OCI-LY1 (cell line): Measurements from ENCODE around the gene PDGFRA.

Experiments used
- H2AFZ ChIP-seq: fragments of 200-600 bp; sonication (generic), shearing (Covaris generic); 2 replicates; pipeline ENCODE4 v1.6.0; 2014; ENCODE audit warnings: antibody characterized with exemption, mild to moderate bottlenecking, low read length
- H3F3A ChIP-seq: fragments of 200-600 bp; sonication (generic), shearing (Covaris generic); 2 replicates; pipeline ENCODE4 v1.6.0; 2014; ENCODE audit warnings: mild to moderate bottlenecking, antibody characterized with exemption, low read length, moderate library complexity; ENCODE audit not compliant: insufficient read depth
- H3K27ac ChIP-seq: fragments of 200-600 bp; sonication (generic); 2 replicates; pipeline ENCODE4 v1.5.1; 2014; ENCODE audit warnings: low read length, mixed run types, mild to moderate bottlenecking, low read depth; ENCODE audit not compliant: poor library complexity, severe bottlenecking
- H3K27me3 ChIP-seq: fragments of 200-600 bp; sonication (generic); 2 replicates; pipeline ENCODE4 v1.6.0; 2014; ENCODE audit warnings: antibody characterized with exemption, mild to moderate bottlenecking, low read length, moderate library complexity; ENCODE audit not compliant: insufficient read depth
- H3K36me3 ChIP-seq: fragments of 200-600 bp; sonication (generic); 2 replicates; pipeline ENCODE4 v1.6.1; 2014; ENCODE audit warnings: mild to moderate bottlenecking, antibody characterized with exemption, low read length, moderate library complexity, mixed read lengths; ENCODE audit not compliant: insufficient read depth
- H3K4me1 ChIP-seq: fragments of 200-600 bp; sonication (generic); 2 replicates; pipeline ENCODE4 v1.5.1; 2014; ENCODE audit warnings: mild to moderate bottlenecking, low read length, moderate library complexity; ENCODE audit not compliant: insufficient read depth, severe bottlenecking
- H3K4me2 ChIP-seq: fragments of 200-600 bp; sonication (generic), shearing (Covaris generic); 2 replicates; pipeline ENCODE4 v1.6.1; 2014; ENCODE audit warnings: low read length
- H3K4me3 ChIP-seq: fragments of 200-600 bp; sonication (generic); 2 replicates; pipeline ENCODE4 v1.5.1; 2014; ENCODE audit warnings: low read length, low read depth, mild to moderate bottlenecking, mixed read lengths; ENCODE audit not compliant: poor library complexity, severe bottlenecking
- H3K79me2 ChIP-seq: fragments of 200-600 bp; shearing (Covaris generic); 2 replicates; pipeline ENCODE4 v1.6.1; 2016; ENCODE audit warnings: mixed run types, low read length, mixed read lengths; ENCODE audit not compliant: insufficient read depth
- H3K9ac ChIP-seq: fragments of 200-600 bp; sonication (generic), shearing (Covaris generic); 2 replicates; pipeline ENCODE4 v1.6.1; 2014; ENCODE audit warnings: mild to moderate bottlenecking, low read length, mixed read lengths
- H3K9me2 ChIP-seq: fragments of 200-600 bp; sonication (generic), shearing (Covaris generic); 2 replicates; pipeline ENCODE4 v1.6.1; 2014; ENCODE audit warnings: low read depth, mild to moderate bottlenecking, low read length, mixed read lengths
- H3K9me3 ChIP-seq: fragments of 200-600 bp; shearing (Covaris generic); 2 replicates; pipeline ENCODE4 v1.6.1; 2014; ENCODE audit warnings: low read length, mixed read lengths
- H4K20me1 ChIP-seq: fragments of 200-600 bp; sonication (generic), shearing (Covaris generic); 2 replicates; pipeline ENCODE4 v1.6.0; 2016; ENCODE audit warnings: mild to moderate bottlenecking, low read length; ENCODE audit not compliant: insufficient read depth
- CTCF ChIP-seq: fragments of 200-600 bp; sonication (generic), shearing (Covaris generic); IDR thresholded peaks from 2 replicates; pipeline ENCODE4 v1.5.1; 2017; ENCODE audit warnings: mild to moderate bottlenecking, antibody characterized with exemption, low read length, moderate library complexity, mixed read lengths
- EZH2 ChIP-seq: fragments of 200-600 bp; sonication (generic), shearing (Covaris generic); IDR thresholded peaks from 2 replicates; pipeline ENCODE4 v1.8.0; 2017; ENCODE audit warnings: borderline replicate concordance, mixed run types, mild to moderate bottlenecking, antibody characterized with exemption, low read length, moderate library complexity, mixed read lengths

Gene PDGFRA

GRCh38 chr4:54189140-54189539, 40.0 kb upstream of the PDGFRA start:
- H3K4me1 ChIP-seq, result no peaks in the 10 kb centered on the region
- H3K79me2 ChIP-seq, result no peaks in the 10 kb centered on the region
- no peaks in the 10 kb centered on the region for H3K36me3 ChIP-seq
- H3F3A ChIP-seq, result no peaks in the 10 kb centered on the region
- H4K20me1 ChIP-seq, result no peaks in the 10 kb centered on the region
- H3K9ac ChIP-seq, result no peak overlapping the region
- H3K9me3 ChIP-seq, result no peaks in the 10 kb centered on the region
- H2AFZ ChIP-seq, result no peak overlapping the region
- no peak for TF ChIP-seq CTCF
- TF ChIP-seq EZH2, result no peak
- no peak overlapping the region for H3K4me2 ChIP-seq
- no peak overlapping the region for H3K27ac ChIP-seq
- H3K9me2 ChIP-seq, result no peaks in the 10 kb centered on the region
- no peaks in the 10 kb centered on the region for H3K27me3 ChIP-seq
- no peak overlapping the region for H3K4me3 ChIP-seq

GRCh38 chr4:54192811-54193210, 36.3 kb upstream of the PDGFRA start:
- no peaks in the 10 kb centered on the region for H3K9me2 ChIP-seq
- no peak overlapping the region for H2AFZ ChIP-seq
- no peaks in the 10 kb centered on the region for H3K9me3 ChIP-seq
- no peak overlapping the region for H3K9ac ChIP-seq
- H3K27me3 ChIP-seq, result no peaks in the 10 kb centered on the region
- no peaks in the 10 kb centered on the region for H3K79me2 ChIP-seq
- H4K20me1 ChIP-seq, result no peaks in the 10 kb centered on the region
- H3K36me3 ChIP-seq, result no peaks in the 10 kb centered on the region
- TF ChIP-seq EZH2, result no peak
- no peak for TF ChIP-seq CTCF
- no peaks in the 10 kb centered on the region for H3K4me1 ChIP-seq
- H3K4me2 ChIP-seq, result no peak overlapping the region
- no peak overlapping the region for H3K27ac ChIP-seq
- no peak overlapping the region for H3K4me3 ChIP-seq
- no peaks in the 10 kb centered on the region for H3F3A ChIP-seq

GRCh38 chr4:54197926-54198325, 31.2 kb upstream of the PDGFRA start:
- TF ChIP-seq EZH2 (no peak), CTCF (no peak)

More at GRCh38 chr4:54197926-54198325, 31.2 kb upstream of the PDGFRA start:
- H3K9me3 ChIP-seq, result no peaks in the 10 kb centered on the region
- no peaks in the 10 kb centered on the region for H3K79me2 ChIP-seq
- H3K27me3 ChIP-seq, result no peaks in the 10 kb centered on the region
- H3K9me2 ChIP-seq, result no peaks in the 10 kb centered on the region
- no peak overlapping the region for H3K4me3 ChIP-seq
- H4K20me1 ChIP-seq, result no peaks in the 10 kb centered on the region
- no peak overlapping the region for H2AFZ ChIP-seq
- no peaks in the 10 kb centered on the region for H3K4me1 ChIP-seq
- no peaks in the 10 kb centered on the region for H3F3A ChIP-seq
- H3K9ac ChIP-seq, result no peak overlapping the region
- no peak overlapping the region for H3K4me2 ChIP-seq
- no peak overlapping the region for H3K27ac ChIP-seq
- no peaks in the 10 kb centered on the region for H3K36me3 ChIP-seq
